ENCODE measurements around the gene SYNJ1.

GRCh38 chr21:32595431-32595830 is 132.4 kb downstream of the SYNJ1 start:
- TF ChIP-seq CTCF (IDR thresholded peaks at IDR 0.05) (no peak), POLR2A (IDR thresholded peaks at IDR 0.05) (no peak)
